Liver (tissue), 3 donors: Measurements from ENCODE around the gene NT5DC2.

Experiments used
- CTCF ChIP-seq: fragments of 150-350 bp; IDR thresholded peaks from 2 replicates; pipeline ENCODE4 v1.5.1; 2017; ENCODE audit warnings: improper control_type of control experiment, low read depth, low read length; ENCODE audit not compliant: missing input control
- RXRA ChIP-seq, 2 donors: IDR thresholded peaks; 2 replicates each; pipeline ENCODE4 v1.6.1; 2017 to 2018; ENCODE audit warnings: antibody characterized with exemption in 2 of 2, mild to moderate bottlenecking in 1 of 2
- TF ChIP-seq, protein P1 (sequence below): IDR thresholded peaks from 2 replicates; pipeline ENCODE4 v1.6.1; 2016; ENCODE audit warnings: antibody characterized with exemption, mild to moderate bottlenecking
- donor health status: healthy.
- donor health status: healthy.

- no peak for TF ChIP-seq CTCF
- no peak for TF ChIP-seq RXRA (IDR thresholded peaks at IDR 0.05)
- TF ChIP-seq, protein P1, sequence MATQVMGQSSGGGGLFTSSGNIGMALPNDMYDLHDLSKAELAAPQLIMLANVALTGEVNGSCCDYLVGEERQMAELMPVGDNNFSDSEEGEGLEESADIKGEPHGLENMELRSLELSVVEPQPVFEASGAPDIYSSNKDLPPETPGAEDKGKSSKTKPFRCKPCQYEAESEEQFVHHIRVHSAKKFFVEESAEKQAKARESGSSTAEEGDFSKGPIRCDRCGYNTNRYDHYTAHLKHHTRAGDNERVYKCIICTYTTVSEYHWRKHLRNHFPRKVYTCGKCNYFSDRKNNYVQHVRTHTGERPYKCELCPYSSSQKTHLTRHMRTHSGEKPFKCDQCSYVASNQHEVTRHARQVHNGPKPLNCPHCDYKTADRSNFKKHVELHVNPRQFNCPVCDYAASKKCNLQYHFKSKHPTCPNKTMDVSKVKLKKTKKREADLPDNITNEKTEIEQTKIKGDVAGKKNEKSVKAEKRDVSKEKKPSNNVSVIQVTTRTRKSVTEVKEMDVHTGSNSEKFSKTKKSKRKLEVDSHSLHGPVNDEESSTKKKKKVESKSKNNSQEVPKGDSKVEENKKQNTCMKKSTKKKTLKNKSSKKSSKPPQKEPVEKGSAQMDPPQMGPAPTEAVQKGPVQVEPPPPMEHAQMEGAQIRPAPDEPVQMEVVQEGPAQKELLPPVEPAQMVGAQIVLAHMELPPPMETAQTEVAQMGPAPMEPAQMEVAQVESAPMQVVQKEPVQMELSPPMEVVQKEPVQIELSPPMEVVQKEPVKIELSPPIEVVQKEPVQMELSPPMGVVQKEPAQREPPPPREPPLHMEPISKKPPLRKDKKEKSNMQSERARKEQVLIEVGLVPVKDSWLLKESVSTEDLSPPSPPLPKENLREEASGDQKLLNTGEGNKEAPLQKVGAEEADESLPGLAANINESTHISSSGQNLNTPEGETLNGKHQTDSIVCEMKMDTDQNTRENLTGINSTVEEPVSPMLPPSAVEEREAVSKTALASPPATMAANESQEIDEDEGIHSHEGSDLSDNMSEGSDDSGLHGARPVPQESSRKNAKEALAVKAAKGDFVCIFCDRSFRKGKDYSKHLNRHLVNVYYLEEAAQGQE: no peak
Measured at GRCh38 chr3:52522651-52523251, 10.9 kb downstream of the NT5DC2 start.
